C4-2B (cell line): Measurements from ENCODE around the gene TFB1M.
"Not testable (repeated sequence)": the region's sequence is repeated elsewhere in the genome, so short reads cannot be mapped to it uniquely, and the experiment has no call there.

Experiments
- ZFX ChIP-seq: fragments of 450-650 bp; IDR thresholded peaks from 2 replicates; pipeline ENCODE4 v1.6.1; 2017
- TF ChIP-seq, protein P1 (sequence below): fragments of 450-650 bp; conservative IDR thresholded peaks from 2 replicates; pipeline ENCODE4 v1.5.1; 2017; ENCODE audit warnings: mild to moderate bottlenecking

- not testable (repeated sequence) for TF ChIP-seq ZFX
- TF ChIP-seq, protein P1, sequence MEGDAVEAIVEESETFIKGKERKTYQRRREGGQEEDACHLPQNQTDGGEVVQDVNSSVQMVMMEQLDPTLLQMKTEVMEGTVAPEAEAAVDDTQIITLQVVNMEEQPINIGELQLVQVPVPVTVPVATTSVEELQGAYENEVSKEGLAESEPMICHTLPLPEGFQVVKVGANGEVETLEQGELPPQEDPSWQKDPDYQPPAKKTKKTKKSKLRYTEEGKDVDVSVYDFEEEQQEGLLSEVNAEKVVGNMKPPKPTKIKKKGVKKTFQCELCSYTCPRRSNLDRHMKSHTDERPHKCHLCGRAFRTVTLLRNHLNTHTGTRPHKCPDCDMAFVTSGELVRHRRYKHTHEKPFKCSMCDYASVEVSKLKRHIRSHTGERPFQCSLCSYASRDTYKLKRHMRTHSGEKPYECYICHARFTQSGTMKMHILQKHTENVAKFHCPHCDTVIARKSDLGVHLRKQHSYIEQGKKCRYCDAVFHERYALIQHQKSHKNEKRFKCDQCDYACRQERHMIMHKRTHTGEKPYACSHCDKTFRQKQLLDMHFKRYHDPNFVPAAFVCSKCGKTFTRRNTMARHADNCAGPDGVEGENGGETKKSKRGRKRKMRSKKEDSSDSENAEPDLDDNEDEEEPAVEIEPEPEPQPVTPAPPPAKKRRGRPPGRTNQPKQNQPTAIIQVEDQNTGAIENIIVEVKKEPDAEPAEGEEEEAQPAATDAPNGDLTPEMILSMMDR, result not testable (repeated sequence)
Measured at GRCh38 chr6:155218711-155219110, 95.6 kb downstream of the TFB1M start.
